Activated T-cell treated with anti-CD3 and anti-CD28 coated beads, Interleukin-2, amount 50 U/mL, for 48 hours (primary cell): ENCODE results near the gene BBOF1.
"Not testable (repeated sequence)": the region's sequence is repeated elsewhere in the genome, so short reads cannot be mapped to it uniquely, and the experiment has no call there.

Experiments
- DNase-seq, 2 experiments: peaks; one replicate each; pipeline ENCODE4 v3.0.0-alpha.2; 2020

The BBOF1 gene

DNA sequence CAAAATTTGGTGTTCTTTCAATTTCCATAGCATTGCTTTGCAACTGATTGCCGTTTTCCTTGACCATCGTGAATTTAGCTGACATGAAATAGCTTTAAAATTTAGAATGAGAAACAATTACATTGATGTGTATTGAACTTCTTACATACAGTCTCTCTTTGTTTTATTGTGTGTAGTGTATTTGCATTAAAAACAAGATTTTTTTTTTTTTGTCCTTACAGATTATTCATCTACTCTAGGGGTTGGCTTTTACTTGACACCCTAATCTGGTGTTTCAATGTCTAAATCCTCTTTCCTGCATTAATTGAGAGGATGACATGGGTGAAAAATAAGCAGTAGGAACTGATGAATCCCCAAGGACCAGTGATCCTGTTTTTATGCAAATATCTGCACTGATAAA, 86.2 kb downstream of the BBOF1 start:
- DNase-seq: no peak

DNA sequence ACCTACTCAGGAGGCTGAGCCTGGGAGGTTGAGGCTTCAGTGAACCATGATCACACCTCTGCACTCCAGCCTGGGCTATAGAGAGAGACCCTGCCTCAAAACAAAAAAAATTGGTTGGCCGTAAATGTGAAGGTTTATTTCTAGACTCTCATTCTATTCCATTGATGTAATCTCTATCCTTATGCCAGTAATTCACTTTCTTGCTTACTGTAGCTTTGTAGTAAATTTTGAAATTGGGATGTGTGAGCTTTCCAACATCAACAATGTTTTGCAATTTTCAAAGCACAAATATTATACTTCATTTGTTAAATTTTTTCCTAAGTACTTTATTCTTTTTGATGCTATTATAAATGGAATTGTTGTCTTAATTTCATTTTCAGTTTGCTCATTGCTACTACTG, 90.2 kb downstream of the BBOF1 start:
- DNase-seq: no peak

DNA sequence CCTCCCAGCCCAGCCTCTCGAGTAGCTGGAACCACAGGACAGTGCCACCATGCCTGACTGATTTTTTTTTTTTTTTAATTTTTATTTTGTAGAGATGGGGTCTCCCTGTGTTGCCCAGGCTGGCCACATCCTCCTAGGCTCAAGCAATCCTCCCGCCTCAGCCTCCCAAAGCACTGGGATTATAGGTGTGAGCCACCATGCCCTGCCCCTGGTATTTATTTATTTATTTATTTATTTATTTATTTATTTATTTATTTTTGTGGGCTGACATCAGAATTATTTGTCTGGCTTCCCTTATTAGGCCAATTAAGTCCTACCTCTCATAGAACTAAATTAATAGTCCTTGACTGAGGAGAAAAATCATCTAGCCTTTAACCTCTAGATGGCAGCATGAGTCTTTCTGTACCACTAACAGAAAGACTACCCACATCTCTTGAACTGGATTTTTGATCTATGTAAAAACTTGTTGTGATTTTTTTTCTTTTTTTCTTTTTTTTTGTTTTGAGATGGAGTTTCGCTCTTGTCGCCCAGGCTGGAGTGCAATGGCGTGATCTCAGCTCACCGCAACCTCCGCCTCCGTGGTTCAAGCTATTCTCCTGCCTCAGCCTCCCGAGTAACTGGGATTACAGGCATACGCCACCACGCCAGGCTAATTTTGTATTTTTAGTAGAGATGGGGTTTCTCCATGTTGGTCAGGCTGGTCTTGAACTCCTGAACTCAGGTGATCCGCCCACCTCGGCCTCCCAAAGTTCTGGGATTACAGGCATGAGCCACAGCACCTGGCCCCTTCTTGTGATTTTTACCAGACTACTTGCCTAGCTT, 92.5 kb downstream of the BBOF1 start:
- DNase-seq: not testable (repeated sequence)
